Nephron progenitor cell (in vitro differentiated cells): Measurements from ENCODE around the gene SRRM1.

ENCODE experiments used
- DNase-seq: peaks from one replicate; pipeline ENCODE4 v3.0.0; 2021
- H3K27ac Mint-ChIP-seq: 2 replicates; pipeline ENCODE4 v1.8.0; 2021; ENCODE audit warnings: mild to moderate bottlenecking, moderate library complexity, mixed read lengths
- H3K27me3 Mint-ChIP-seq: 2 replicates; pipeline ENCODE4 v1.8.0; 2021; ENCODE audit warnings: mild to moderate bottlenecking, low read depth, mixed read lengths; ENCODE audit not compliant: poor library complexity
- H3K36me3 Mint-ChIP-seq: 2 replicates; pipeline ENCODE4 v1.8.0; 2021; ENCODE audit warnings: low read depth, mixed read lengths
- H3K4me1 Mint-ChIP-seq: 2 replicates; pipeline ENCODE4 v1.8.0; 2021; ENCODE audit warnings: mixed read lengths
- H3K4me3 Mint-ChIP-seq: 2 replicates; pipeline ENCODE4 v1.8.0; 2021; ENCODE audit warnings: mild to moderate bottlenecking, moderate library complexity, mixed read lengths
- H3K9me3 Mint-ChIP-seq: 2 replicates; pipeline ENCODE4 v1.8.0; 2021; ENCODE audit warnings: mild to moderate bottlenecking, moderate library complexity, mixed read lengths
- CTCF ChIP-seq: fragments of 200-600 bp; sonication (generic); IDR thresholded peaks from 2 replicates; pipeline ENCODE4 v1.5.0; 2021; ENCODE audit warnings: antibody characterized with exemption

Gene SRRM1

GRCh38 chr1:24621121-24621520 is 22.0 kb upstream of the SRRM1 start:
- peaks cover 11% of the 10 kb centered on the region for H3K27me3 Mint-ChIP-seq
- no peaks in the 10 kb centered on the region for H3K36me3 Mint-ChIP-seq
- no peak overlapping the region for H3K27ac Mint-ChIP-seq
- peaks cover 10% of the 10 kb centered on the region for H3K9me3 Mint-ChIP-seq
- no peak for DNase-seq
- H3K4me3 Mint-ChIP-seq, result no peak overlapping the region
- peaks cover 21% of the 10 kb centered on the region for H3K4me1 Mint-ChIP-seq
- TF ChIP-seq CTCF, result no peak

- Mint-ChIP-seq H3K9me3 (peaks cover 15% of the 10 kb centered on the region), H3K27ac (peak overlapping the region; percentile 21), H3K27me3 (peaks cover 6% of the 10 kb centered on the region), H3K36me3 (no peaks in the 10 kb centered on the region), H3K4me3 (no peak overlapping the region), H3K4me1 (peaks cover 21% of the 10 kb centered on the region)
- peak; percentile 14 for DNase-seq
- TF ChIP-seq CTCF, result no peak
Observed at GRCh38 chr1:24622218-24622617, 20.9 kb upstream of the SRRM1 start.

- peaks cover 31% of the 10 kb centered on the region for H3K27me3 Mint-ChIP-seq
- no peak for DNase-seq
- no peak overlapping the region for H3K27ac Mint-ChIP-seq
- no peaks in the 10 kb centered on the region for H3K36me3 Mint-ChIP-seq
- H3K4me1 Mint-ChIP-seq, result no peaks in the 10 kb centered on the region
- H3K9me3 Mint-ChIP-seq, result peaks cover 8% of the 10 kb centered on the region
- no peak overlapping the region for H3K4me3 Mint-ChIP-seq
- no peak for TF ChIP-seq CTCF
Observed at GRCh38 chr1:24632832-24633175, 10.3 kb upstream of the SRRM1 start.

- Mint-ChIP-seq H3K9me3 (no peaks in the 10 kb centered on the region), H3K27ac (no peak overlapping the region), H3K36me3 (no peaks in the 10 kb centered on the region), H3K4me3 (no peak overlapping the region), H3K4me1 (peaks cover 8% of the 10 kb centered on the region), H3K27me3 (peaks cover 37% of the 10 kb centered on the region)
- peak; percentile 49 for TF ChIP-seq CTCF
- no peak for DNase-seq
Observed at GRCh38 chr1:24635195-24635843, 7.8 kb upstream of the SRRM1 start.

- Mint-ChIP-seq H3K9me3 (no peaks in the 10 kb centered on the region), H3K4me3 (no peak overlapping the region), H3K27ac (no peak overlapping the region), H3K36me3 (no peaks in the 10 kb centered on the region), H3K4me1 (peaks cover 15% of the 10 kb centered on the region), H3K27me3 (peaks cover 37% of the 10 kb centered on the region)
- no peak for TF ChIP-seq CTCF
- no peak for DNase-seq
Observed at GRCh38 chr1:24636661-24637357, 6.3 kb upstream of the SRRM1 start.

GRCh38 chr1:24639094-24639493 is 4.0 kb upstream of the SRRM1 start:
- Mint-ChIP-seq H3K36me3 (no peaks in the 10 kb centered on the region), H3K27me3 (peaks cover 34% of the 10 kb centered on the region), H3K9me3 (no peaks in the 10 kb centered on the region), H3K4me1 (peaks cover 23% of the 10 kb centered on the region), H3K27ac (no peak overlapping the region), H3K4me3 (peak overlapping the region; percentile 50)
- TF ChIP-seq CTCF, result no peak
- DNase-seq, result no peak
